Naive B cell (primary cell): ENCODE data around the gene MPHOSPH6. TPM values are rescaled to one million over a fixed set of nuclear protein-coding genes. Genes with fewer than 3 reads are reported as not detected.
"Not testable (repeated sequence)": the region's sequence is repeated elsewhere in the genome, so short reads cannot be mapped to it uniquely, and the experiment has no call there.

Experiments used
- ATAC-seq, 2 donors: fragments of 150-1000 bp; cut with Tn5 transposase; 2 replicates each; pipeline ENCODE4 v1.10.0; 2021; ENCODE audit warnings: low read depth in 2 of 2, mild to moderate bottlenecking in 2 of 2, moderate library complexity in 2 of 2
- DNase-seq: peaks from one replicate; pipeline ENCODE4 v3.0.0; 2022
- H3K27ac Mint-ChIP-seq, 6 donors: one replicate each; pipeline ENCODE4 v1.8.0; 2020 to 2022; ENCODE audit warnings: mild to moderate bottlenecking in 6 of 6, mixed read lengths in 6 of 6, moderate library complexity in 5 of 6, inconsistent platforms in 2 of 6
- H3K27me3 Mint-ChIP-seq, 3 donors: one replicate each; pipeline ENCODE4 v1.8.0; 2021 to 2022; ENCODE audit warnings: mixed read lengths in 3 of 3, mild to moderate bottlenecking in 1 of 3
- H3K36me3 Mint-ChIP-seq, 2 donors: one replicate each; pipeline ENCODE4 v1.8.0; 2020 to 2022; ENCODE audit warnings: mixed read lengths in 2 of 2, inconsistent platforms in 1 of 2, mild to moderate bottlenecking in 1 of 2
- H3K4me1 Mint-ChIP-seq, 3 donors: one replicate each; pipeline ENCODE4 v1.8.0; 2020 to 2022; ENCODE audit warnings: mixed read lengths in 3 of 3, inconsistent platforms in 1 of 3, mild to moderate bottlenecking in 1 of 3, moderate library complexity in 1 of 3
- H3K4me3 Mint-ChIP-seq, 8 donors: one replicate each; pipeline ENCODE4 v1.8.0; 2020 to 2022; ENCODE audit warnings: mild to moderate bottlenecking in 8 of 8, mixed read lengths in 8 of 8, moderate library complexity in 8 of 8, inconsistent platforms in 2 of 8
- H3K9me3 Mint-ChIP-seq, 7 donors: one replicate each; pipeline ENCODE4 v1.8.0; 2020 to 2022; ENCODE audit warnings: mixed read lengths in 7 of 7, mild to moderate bottlenecking in 5 of 7, inconsistent platforms in 2 of 7, moderate library complexity in 1 of 7
- polyA plus RNA-seq, 6 donors: library from polyadenylated mRNA; unstranded; fragments of 300-500 nt; fragmentation: Illumina TruSeq; gene quantifications; one replicate each; pipeline ENCODE4 v1.2.3, GENCODE V29; 2021; ENCODE audit warnings: low read depth in 6 of 6

MPHOSPH6 gene
- polyA plus RNA-seq, 6 donors from 2014 or later, result 10.7 to 37.3 (median 14.4) TPM

DNA sequence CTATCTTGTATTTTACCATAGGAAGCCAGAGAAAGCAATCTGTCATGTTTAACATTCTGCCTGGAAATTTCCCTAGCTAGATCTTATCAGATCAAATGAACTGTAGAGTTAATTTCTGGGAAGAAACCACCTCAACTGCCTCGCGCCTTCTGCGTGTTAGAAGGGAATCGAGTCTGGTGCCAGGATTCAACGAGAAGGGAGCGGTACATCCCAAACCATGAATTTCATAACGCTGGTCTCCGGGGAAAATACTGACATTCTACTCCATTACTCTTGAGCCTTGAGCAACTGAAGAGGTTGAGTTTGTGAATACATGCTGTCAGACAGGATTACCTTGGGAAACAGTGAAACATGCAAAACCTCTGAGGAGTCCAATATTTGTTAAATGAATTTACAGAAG is 35.2 kb downstream of the MPHOSPH6 start:
- H3K4me3 Mint-ChIP-seq, result no peak overlapping the region
- no peaks in the 10 kb centered on the region for H3K9me3 Mint-ChIP-seq
- DNase-seq, result no peak
- no peaks in the 10 kb centered on the region for H3K27me3 Mint-ChIP-seq
- no peak overlapping the region for H3K27ac Mint-ChIP-seq
- peaks cover 0 to 16% of the 10 kb centered on the region in 2 donors for H3K36me3 Mint-ChIP-seq
- H3K4me1 Mint-ChIP-seq, result no peaks in the 10 kb centered on the region
- ATAC-seq, result no peak

DNA sequence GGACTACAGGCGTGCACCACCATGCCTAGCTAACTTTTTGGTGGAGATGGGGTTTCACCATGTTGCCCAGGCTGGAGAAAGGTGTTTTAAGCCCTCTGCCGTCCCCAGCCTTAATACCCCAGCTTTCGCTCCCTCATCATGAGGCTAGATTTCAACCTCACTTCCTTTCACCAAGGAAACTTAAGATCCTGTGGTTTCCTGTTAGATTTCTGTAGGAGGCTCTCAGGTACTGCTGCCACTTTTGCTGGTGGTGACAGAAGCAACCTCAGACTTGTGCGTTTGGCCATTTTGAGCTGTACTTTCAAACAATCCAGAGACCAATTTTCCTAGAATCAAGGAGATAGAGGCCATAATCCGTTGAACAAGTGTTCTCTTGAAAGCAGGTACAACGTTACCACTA is 36.2 kb downstream of the MPHOSPH6 start:
- no peak for ATAC-seq
- DNase-seq, result no peak
- no peak overlapping the region for H3K27ac Mint-ChIP-seq

DNA sequence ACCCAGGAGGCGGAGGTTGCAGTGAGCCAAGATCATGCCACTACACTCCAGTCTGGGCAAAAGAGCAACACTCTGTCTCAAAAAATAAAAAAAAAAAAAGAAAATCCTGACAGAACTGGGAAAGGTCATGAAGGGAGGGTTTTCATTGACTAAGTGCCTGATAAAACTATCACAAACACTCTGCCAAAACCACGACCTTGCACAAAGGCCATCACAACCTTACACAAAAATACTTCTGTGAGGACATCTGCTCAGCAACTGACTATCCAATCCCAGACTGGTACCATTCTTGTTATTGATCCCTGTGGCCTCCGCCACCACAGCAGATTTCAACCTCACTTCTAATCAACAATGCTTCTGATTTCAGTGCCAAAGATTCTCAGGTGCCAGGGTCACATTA is 40.1 kb downstream of the MPHOSPH6 start:
- H3K36me3 Mint-ChIP-seq, result no peaks in the 10 kb centered on the region
- H3K27ac Mint-ChIP-seq, result peak overlapping the region in 1 of 6 donors; percentile 29
- no peaks in the 10 kb centered on the region for H3K4me1 Mint-ChIP-seq
- H3K4me3 Mint-ChIP-seq, result no peak overlapping the region
- peaks cover 0 to 24% (median 9%) of the 10 kb centered on the region in 7 donors for H3K9me3 Mint-ChIP-seq
- no peak for ATAC-seq
- peaks cover 0 to 8% (median 5%) of the 10 kb centered on the region in 3 donors for H3K27me3 Mint-ChIP-seq
- no peak for DNase-seq

More for the DNA sequence above, 36.2 kb downstream of the MPHOSPH6 start:
- Mint-ChIP-seq H3K4me3 (no peak overlapping the region), H3K9me3 (peaks cover 0 to 3% (median 0%) of the 10 kb centered on the region in 7 donors), H3K27me3 (no peaks in the 10 kb centered on the region), H3K4me1 (no peaks in the 10 kb centered on the region), H3K36me3 (peaks cover 0 to 13% of the 10 kb centered on the region in 2 donors)

DNA sequence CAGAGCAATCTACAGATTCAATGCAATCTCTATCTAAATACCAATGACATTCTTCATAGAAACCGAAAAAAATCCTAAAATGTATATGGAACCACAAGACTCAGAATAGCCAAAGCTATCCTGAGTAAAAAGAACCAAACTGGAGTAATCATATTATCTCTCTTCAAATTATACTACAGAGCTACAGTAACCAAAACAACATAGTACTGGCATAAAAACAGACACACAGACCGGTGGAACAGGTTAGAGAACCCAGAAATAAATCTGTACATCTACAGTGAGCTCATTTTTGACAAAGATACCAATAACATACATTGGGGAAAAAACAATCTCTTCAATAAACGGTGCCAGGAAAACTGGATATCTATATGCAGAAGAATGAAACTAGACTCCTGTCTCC is 45.4 kb downstream of the MPHOSPH6 start:
- no peak overlapping the region for H3K27ac Mint-ChIP-seq
- DNase-seq (no peak), ATAC-seq (no peak)
- H3K4me1 Mint-ChIP-seq, result no peaks in the 10 kb centered on the region
- peaks cover 0 to 12% (median 5%) of the 10 kb centered on the region in 3 donors for H3K27me3 Mint-ChIP-seq
- no peak overlapping the region for H3K4me3 Mint-ChIP-seq
- H3K9me3 Mint-ChIP-seq, result peaks cover 0 to 25% (median 10%) of the 10 kb centered on the region in 7 donors
- no peaks in the 10 kb centered on the region for H3K36me3 Mint-ChIP-seq

DNA sequence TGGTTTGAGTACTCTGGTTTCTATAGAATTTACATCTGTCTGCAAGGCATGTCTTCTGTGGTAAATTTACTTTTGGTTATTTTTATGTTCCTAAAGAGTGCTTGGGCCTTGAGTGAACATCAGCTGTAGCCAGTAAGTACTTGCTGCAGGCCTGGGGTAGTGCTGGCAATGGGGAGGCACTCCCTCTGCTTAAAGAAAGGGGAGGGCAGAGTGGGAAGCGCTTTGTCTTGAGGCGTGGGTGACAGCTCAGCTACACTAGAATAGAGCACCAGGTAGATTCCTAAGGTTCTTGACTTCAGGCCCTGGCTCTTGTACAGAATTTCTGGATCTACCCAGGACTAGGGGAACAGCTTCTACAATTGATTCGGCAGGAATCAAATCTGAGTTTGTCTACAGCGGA is 50.6 kb downstream of the MPHOSPH6 start:
- no peak overlapping the region for H3K4me3 Mint-ChIP-seq
- H3K36me3 Mint-ChIP-seq, result no peaks in the 10 kb centered on the region
- peaks cover 0 to 2% (median 0%) of the 10 kb centered on the region in 7 donors for H3K9me3 Mint-ChIP-seq
- H3K27ac Mint-ChIP-seq, result no peak overlapping the region
- H3K4me1 Mint-ChIP-seq, result no peaks in the 10 kb centered on the region
- DNase-seq (no peak), ATAC-seq (no peak)
- H3K27me3 Mint-ChIP-seq, result peaks cover 0 to 4% (median 0%) of the 10 kb centered on the region in 3 donors

DNA sequence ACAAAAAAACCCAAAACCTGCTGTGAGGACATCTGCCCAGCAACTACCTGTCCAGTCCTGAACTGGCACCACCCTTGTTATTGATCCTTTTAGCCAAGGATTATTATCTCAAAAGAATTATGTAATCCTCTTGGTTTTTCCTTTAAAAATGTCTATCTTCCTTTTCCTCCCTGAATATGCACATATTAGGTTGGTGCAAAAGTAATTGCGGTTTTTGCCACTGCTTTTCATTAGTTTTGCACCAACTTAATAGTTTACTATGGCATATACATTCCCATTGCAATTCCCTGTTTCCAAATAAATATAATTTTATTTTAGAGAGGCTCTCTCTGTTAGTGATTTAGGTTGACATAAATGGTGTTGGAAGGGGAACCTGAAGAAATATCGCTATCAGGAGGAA is 51.3 kb downstream of the MPHOSPH6 start:
- peaks cover 0 to 10% (median 0%) of the 10 kb centered on the region in 3 donors for H3K27me3 Mint-ChIP-seq
- no peaks in the 10 kb centered on the region for H3K9me3 Mint-ChIP-seq
- no peaks in the 10 kb centered on the region for H3K4me1 Mint-ChIP-seq
- ATAC-seq, result no peak
- H3K4me3 Mint-ChIP-seq, result no peak overlapping the region
- H3K36me3 Mint-ChIP-seq, result no peaks in the 10 kb centered on the region
- H3K27ac Mint-ChIP-seq, result no peak overlapping the region
- no peak for DNase-seq

DNA sequence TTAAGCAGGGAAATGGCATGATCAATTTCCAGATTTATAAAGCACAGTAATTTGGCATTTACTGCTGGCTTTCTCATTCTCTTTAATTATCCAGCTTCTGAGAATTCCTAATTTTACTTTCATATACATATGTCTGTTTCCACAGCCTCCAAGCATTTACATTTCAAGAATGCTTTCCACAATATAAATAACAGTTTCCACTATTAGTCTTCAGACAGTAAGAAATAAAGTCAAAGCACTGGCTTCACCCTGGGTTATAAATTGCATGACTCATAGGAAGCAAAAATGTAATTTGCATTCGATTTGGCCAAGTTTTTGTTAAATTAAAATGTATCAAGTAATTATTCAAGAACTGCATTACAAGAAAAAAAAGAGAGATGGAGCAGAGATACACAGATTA is 53.5 kb downstream of the MPHOSPH6 start:
- Mint-ChIP-seq H3K9me3 (no peaks in the 10 kb centered on the region), H3K4me3 (no peak overlapping the region), H3K27ac (peak overlapping the region in 1 of 6 donors; percentile 12), H3K4me1 (no peaks in the 10 kb centered on the region), H3K27me3 (peaks cover 0 to 18% (median 0%) of the 10 kb centered on the region in 3 donors), H3K36me3 (no peaks in the 10 kb centered on the region)
- ATAC-seq (no peak), DNase-seq (no peak)

DNA sequence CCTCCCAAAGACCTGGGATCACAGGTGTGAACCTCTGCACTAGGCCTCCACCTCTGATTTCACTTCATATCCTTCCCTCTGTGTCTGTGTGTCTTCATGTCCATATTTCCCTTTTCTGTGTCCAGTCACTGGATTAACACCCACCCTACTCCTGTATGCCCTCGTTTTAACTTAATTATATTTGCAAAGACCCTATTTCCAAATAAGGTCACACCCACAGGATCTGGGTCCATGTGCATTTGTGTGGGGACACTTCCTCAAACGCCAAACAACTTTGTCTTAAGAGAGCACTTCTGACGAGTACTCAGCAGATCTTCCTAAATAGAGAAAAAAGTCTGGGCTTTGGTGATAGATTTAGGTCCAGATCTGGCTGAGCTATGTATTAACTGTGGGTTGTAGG is 56.3 kb downstream of the MPHOSPH6 start:
- H3K9me3 Mint-ChIP-seq, result no peaks in the 10 kb centered on the region
- H3K27me3 Mint-ChIP-seq, result peaks cover 0 to 28% (median 5%) of the 10 kb centered on the region in 3 donors
- no peaks in the 10 kb centered on the region for H3K4me1 Mint-ChIP-seq
- no peak overlapping the region for H3K27ac Mint-ChIP-seq
- ATAC-seq (no peak), DNase-seq (no peak)
- no peak overlapping the region for H3K4me3 Mint-ChIP-seq
- no peaks in the 10 kb centered on the region for H3K36me3 Mint-ChIP-seq

DNA sequence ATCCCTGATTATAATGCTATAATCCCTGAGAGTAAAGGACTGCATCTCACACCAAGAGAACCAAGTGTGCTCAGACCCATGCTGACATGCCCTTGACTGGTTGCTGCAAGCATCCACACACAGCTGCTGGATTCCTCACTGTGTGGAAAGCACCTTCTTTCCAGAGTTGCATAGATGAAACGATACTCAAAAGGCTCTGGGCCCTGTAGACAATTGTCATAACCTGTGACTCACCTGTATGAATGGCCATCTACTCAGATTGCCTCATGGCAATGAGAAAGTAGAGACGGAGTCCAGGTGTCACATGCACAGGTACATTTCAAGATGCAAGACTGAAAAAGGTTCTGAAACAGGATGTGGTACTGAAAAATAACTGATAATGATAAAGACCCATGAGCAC is 58.1 kb downstream of the MPHOSPH6 start:
- Mint-ChIP-seq H3K27me3 (peaks cover 0 to 29% (median 5%) of the 10 kb centered on the region in 3 donors), H3K27ac (no peak overlapping the region), H3K36me3 (no peaks in the 10 kb centered on the region), H3K4me3 (peak overlapping the region in 1 of 8 donors; percentile 22), H3K4me1 (no peaks in the 10 kb centered on the region), H3K9me3 (no peaks in the 10 kb centered on the region)
- ATAC-seq (no peak), DNase-seq (no peak)

DNA sequence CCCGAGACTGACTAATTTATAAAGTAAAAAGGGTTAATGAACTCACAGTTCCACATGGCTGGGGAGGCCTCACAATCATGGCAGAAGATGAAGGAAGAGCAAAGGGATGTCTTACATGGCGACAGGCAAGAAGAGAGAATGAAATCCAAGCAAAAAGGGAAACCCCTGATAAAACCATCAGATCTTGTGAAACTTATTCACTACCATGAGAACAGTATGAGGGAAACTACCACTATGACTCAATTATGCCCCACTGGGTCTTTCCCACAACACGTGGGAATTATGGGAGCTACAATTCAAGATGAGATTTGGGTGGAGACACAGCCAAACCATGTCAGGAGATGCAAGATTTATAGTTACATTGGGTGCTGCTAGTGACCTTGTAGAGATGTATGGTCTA is 60.8 kb downstream of the MPHOSPH6 start:
- not testable (repeated sequence) for H3K9me3 Mint-ChIP-seq, DNase-seq

DNA sequence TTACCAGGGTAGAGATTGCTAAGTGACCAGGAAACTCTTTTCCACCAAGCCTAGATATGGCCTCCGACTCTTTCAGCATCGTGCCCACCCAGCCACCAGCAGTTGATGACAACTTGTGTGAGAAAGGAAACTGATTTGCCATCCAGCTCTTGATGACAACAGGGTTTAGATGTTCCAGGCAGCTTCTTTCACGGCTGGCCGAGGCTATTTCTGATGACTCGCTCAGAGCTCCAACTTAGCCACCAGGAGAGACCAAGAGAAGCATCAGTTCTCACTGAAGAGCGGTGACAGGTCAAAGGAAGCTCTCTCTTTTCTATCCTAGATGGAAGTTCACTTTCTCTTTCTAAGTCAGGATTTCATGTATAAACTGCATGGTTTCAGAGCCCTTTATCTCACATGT is 61.2 kb downstream of the MPHOSPH6 start:
- Mint-ChIP-seq H3K27ac (peak overlapping the region in 1 of 6 donors; percentile 14), H3K4me3 (no peak overlapping the region), H3K27me3 (peaks cover 0 to 19% (median 9%) of the 10 kb centered on the region in 3 donors), H3K4me1 (no peaks in the 10 kb centered on the region), H3K36me3 (no peaks in the 10 kb centered on the region), H3K9me3 (no peaks in the 10 kb centered on the region)
- ATAC-seq (no peak), DNase-seq (no peak)

More for the DNA sequence above, 60.8 kb downstream of the MPHOSPH6 start:
- H3K36me3 Mint-ChIP-seq, H3K4me1 Mint-ChIP-seq, H3K27ac Mint-ChIP-seq, H3K4me3 Mint-ChIP-seq, ATAC-seq: not testable (repeated sequence)
- peaks cover 0 to 24% (median 6%) of the 10 kb centered on the region in 3 donors for H3K27me3 Mint-ChIP-seq

DNA sequence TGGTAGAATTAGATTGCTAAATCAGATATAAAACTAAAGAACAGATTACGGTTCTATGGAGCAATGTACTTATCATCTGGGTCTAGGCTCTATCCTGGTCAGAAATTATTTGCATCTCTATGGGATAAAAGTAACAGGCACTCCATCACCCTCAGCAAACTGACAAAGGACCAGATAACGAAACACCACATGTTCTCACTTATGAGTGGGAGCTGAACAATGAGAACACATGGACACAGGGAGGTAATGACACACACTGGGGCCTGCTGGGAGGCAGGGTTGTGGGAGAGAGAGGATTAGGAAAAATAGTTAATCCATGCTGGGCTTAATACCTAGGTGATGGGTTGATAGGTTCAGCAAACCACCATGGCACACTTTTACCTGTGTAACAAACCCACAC is 61.9 kb downstream of the MPHOSPH6 start:
- Mint-ChIP-seq H3K4me1 (no peaks in the 10 kb centered on the region), H3K27me3 (peaks cover 0 to 12% (median 9%) of the 10 kb centered on the region in 3 donors), H3K27ac (no peak overlapping the region), H3K4me3 (no peak overlapping the region), H3K36me3 (no peaks in the 10 kb centered on the region), H3K9me3 (no peaks in the 10 kb centered on the region)
- ATAC-seq (no peak), DNase-seq (no peak)

DNA sequence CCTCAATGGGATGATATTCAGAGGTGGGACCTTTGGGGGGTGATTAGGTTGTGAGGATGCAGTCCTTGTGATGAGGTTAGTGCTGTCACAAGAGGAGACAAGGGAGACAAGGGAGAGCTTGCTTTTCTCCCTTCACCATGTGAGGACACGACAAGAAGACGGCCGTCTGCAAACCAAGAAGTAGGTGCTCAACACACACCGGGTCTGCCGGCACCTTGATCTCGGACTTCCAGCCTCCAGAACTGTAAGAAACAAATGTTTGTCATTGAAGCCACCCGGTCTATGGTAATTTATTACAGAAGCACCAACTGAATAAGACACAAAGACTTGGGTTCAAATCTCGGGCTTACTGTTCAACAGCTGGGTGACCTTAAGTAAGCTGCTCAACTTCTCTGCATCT is 64.9 kb downstream of the MPHOSPH6 start:
- no peak for DNase-seq
- peaks cover 17 to 21% (median 21%) of the 10 kb centered on the region in 3 donors for H3K27me3 Mint-ChIP-seq
- no peak overlapping the region for H3K27ac Mint-ChIP-seq
- H3K9me3 Mint-ChIP-seq, result peaks cover 0 to 3% (median 0%) of the 10 kb centered on the region in 7 donors
- no peak for ATAC-seq
- peaks cover 0 to 6% of the 10 kb centered on the region in 2 donors for H3K36me3 Mint-ChIP-seq
- no peaks in the 10 kb centered on the region for H3K4me1 Mint-ChIP-seq
- no peak overlapping the region for H3K4me3 Mint-ChIP-seq
